H1 (cell line): Measurements from ENCODE around the gene CBY2. TPM values are rescaled to one million over a fixed set of nuclear protein-coding genes. Genes with fewer than 3 reads are reported as not detected.

ENCODE experiments used
- CTCF ChIA-PET: fragments of 300-600 bp; sonication (Branson Sonifier 250); formaldehyde crosslinking; loops from one replicate; lab custom pipeline; 2021; ENCODE audit not compliant: partially characterized antibody; lab: Charles Lee
- POLR2A ChIA-PET: fragments of 300-600 bp; sonication (Branson Sonifier 250); formaldehyde crosslinking; loops from one replicate; lab custom pipeline; 2021; ENCODE audit warnings: inconsistent platforms; ENCODE audit not compliant: partially characterized antibody; lab: Charles Lee
- DNase-seq, 2 experiments: peaks; one replicate each; pipeline versions ENCODE4 v3.0.0 to v3.0.0-alpha.2; 2010 to 2022; ENCODE audit warnings: low spot score in 2 of 2, low read depth in 1 of 2, mixed read lengths in 1 of 2
- FAIRE-seq: peaks from 2 replicates; lab custom pipeline; 2011; peaks lifted over from hg19 to GRCh38; lab: Jason Lieb, UNC
- H2AFZ ChIP-seq: 2 replicates; pipeline ENCODE4 v1.8.1; 2012; ENCODE audit warnings: low read length, inconsistent platforms
- H2AK5ac ChIP-seq: 2 replicates; pipeline ENCODE4 v1.6.1; 2013; ENCODE audit warnings: low read depth, low read length
- H2BK120ac ChIP-seq: replicated peaks from 2 replicates; pipeline ENCODE3; 2013; ENCODE audit warnings: low read depth, low read length, inconsistent platforms
- H2BK12ac ChIP-seq: 2 replicates; pipeline ENCODE4 v1.6.1; 2013; ENCODE audit warnings: low read depth, low read length
- H2BK15ac ChIP-seq: 2 replicates; pipeline ENCODE4 v1.6.1; 2013; ENCODE audit warnings: low read length
- H2BK20ac ChIP-seq: 2 replicates; pipeline ENCODE4 v1.6.1; 2013; ENCODE audit warnings: low read length
- H2BK5ac ChIP-seq: 2 replicates; pipeline ENCODE4 v1.6.1; 2013; ENCODE audit warnings: low read depth, low read length
- H3K14ac ChIP-seq: 2 replicates; pipeline ENCODE4 v1.6.1; 2013; ENCODE audit warnings: inconsistent platforms; ENCODE audit not compliant: insufficient read length
- H3K18ac ChIP-seq: 2 replicates; pipeline ENCODE4 v1.6.1; 2013; ENCODE audit warnings: low read length; ENCODE audit errors: extremely low read depth
- H3K23ac ChIP-seq: 2 replicates; pipeline ENCODE4 v1.6.1; 2013; ENCODE audit warnings: inconsistent platforms; ENCODE audit not compliant: insufficient read length
- H3K23me2 ChIP-seq: 2 replicates; pipeline ENCODE4 v1.6.1; 2013; ENCODE audit warnings: low read depth, low read length
- H3K27ac ChIP-seq: 2 replicates; pipeline ENCODE4 v1.6.1; 2011; ENCODE audit warnings: low read depth, low read length, inconsistent platforms
- H3K27me3 ChIP-seq, 4 experiments: replicated peaks in 1 of 4; 1 replicate in 1 of 4; 2 replicates in 3 of 4; pipeline versions ENCODE4 v1.6.1 to v1.8.1; 2011 to 2013; ENCODE audit warnings: low read length in 3 of 4, mild to moderate bottlenecking in 3 of 4, inconsistent platforms in 2 of 4, mixed read lengths in 2 of 4, moderate library complexity in 1 of 4; ENCODE audit not compliant: control insufficient read depth in 3 of 4, insufficient read depth in 3 of 4; ENCODE audit errors: extremely low read depth in 1 of 4
- H3K36me3 ChIP-seq, 4 experiments: 2 replicates each; pipeline versions ENCODE4 v1.6.1 to v1.8.1; 2011 to 2013; ENCODE audit warnings: mild to moderate bottlenecking in 4 of 4, low read length in 3 of 4, moderate library complexity in 2 of 4, control low read depth in 1 of 4, inconsistent platforms in 1 of 4; ENCODE audit not compliant: insufficient read depth in 4 of 4, control insufficient read depth in 2 of 4
- H3K4ac ChIP-seq: replicated peaks from 2 replicates; pipeline ENCODE3; 2013; ENCODE audit warnings: low read length, low read depth, mixed read lengths, inconsistent platforms; ENCODE audit not compliant: insufficient read length
- H3K4me1 ChIP-seq, 4 experiments: replicated peaks in 1 of 4; 1 replicate in 1 of 4; 2 replicates in 3 of 4; pipeline versions ENCODE4 v1.6.1 to v1.8.1; 2011 to 2013; ENCODE audit warnings: low read length in 3 of 4, inconsistent platforms in 2 of 4, mixed read lengths in 1 of 4; ENCODE audit not compliant: insufficient read depth in 4 of 4, control insufficient read depth in 3 of 4
- H3K4me2 ChIP-seq, 2 experiments: 2 replicates each; pipeline versions ENCODE4 v1.6.1 to v1.8.1; 2011 to 2013; ENCODE audit warnings: low read depth in 2 of 2, low read length in 2 of 2, control low read depth in 1 of 2, inconsistent platforms in 1 of 2, mild to moderate bottlenecking in 1 of 2; ENCODE audit not compliant: insufficient read depth in 1 of 2
- H3K4me3 ChIP-seq, 4 experiments: fragments of 200-600, 300-600 bp in 1 of 4; sonication (generic), shearing (Covaris generic), sonication (Bioruptor Twin) in 1 of 4; 2 replicates each; pipeline versions ENCODE4 v1.5.1 to v1.8.1; 2011 to 2016; ENCODE audit warnings: low read length in 4 of 4, low read depth in 3 of 4, control low read depth in 2 of 4, inconsistent platforms in 2 of 4, mild to moderate bottlenecking in 2 of 4, mixed read lengths in 1 of 4, moderate library complexity in 1 of 4; ENCODE audit not compliant: insufficient read depth in 2 of 4; ENCODE audit errors: extremely low read depth in 1 of 4
- H3K56ac ChIP-seq: replicated peaks from 2 replicates; pipeline ENCODE3; 2013; ENCODE audit warnings: low read depth, mild to moderate bottlenecking, mixed read lengths, low read length, inconsistent platforms; ENCODE audit not compliant: insufficient read length
- H3K79me1 ChIP-seq: 2 replicates; pipeline ENCODE4 v1.6.1; 2013; ENCODE audit warnings: low read depth, low read length, control low read depth
- H3K79me2 ChIP-seq, 2 experiments: 2 replicates each; pipeline versions ENCODE4 v1.6.1 to v1.8.1; 2012 to 2013; ENCODE audit warnings: low read length in 2 of 2, mild to moderate bottlenecking in 2 of 2, inconsistent platforms in 1 of 2; ENCODE audit not compliant: insufficient read depth in 2 of 2, control insufficient read depth in 1 of 2
- H3K9ac ChIP-seq, 4 experiments: replicated peaks in 1 of 4; 1 replicate in 1 of 4; 2 replicates in 3 of 4; pipeline versions ENCODE4 v1.6.1 to v1.8.1; 2011 to 2013; ENCODE audit warnings: low read depth in 3 of 4, low read length in 3 of 4, control low read depth in 2 of 4, mild to moderate bottlenecking in 2 of 4, moderate library complexity in 2 of 4, inconsistent platforms in 1 of 4; ENCODE audit errors: extremely low read depth in 1 of 4
- H3K9me3 ChIP-seq, 2 experiments: 2 replicates each; pipeline versions ENCODE4 v1.6.1 to v1.8.1; 2012 to 2013; ENCODE audit warnings: mild to moderate bottlenecking in 2 of 2, moderate library complexity in 2 of 2, control low read depth in 1 of 2, inconsistent platforms in 1 of 2, low read depth in 1 of 2, low read length in 1 of 2, mixed read lengths in 1 of 2; ENCODE audit not compliant: insufficient read depth in 2 of 2
- H4K20me1 ChIP-seq, 2 experiments: replicated peaks in 1 of 2; 2 replicates each; pipeline versions ENCODE3 to v1.8.1; 2011 to 2013; ENCODE audit warnings: inconsistent platforms in 2 of 2, low read length in 2 of 2, mild to moderate bottlenecking in 1 of 2; ENCODE audit not compliant: insufficient read depth in 2 of 2, control insufficient read depth in 1 of 2
- H4K5ac ChIP-seq: 2 replicates; pipeline ENCODE4 v1.6.1; 2013; ENCODE audit warnings: low read length, low read depth, mixed read lengths, inconsistent platforms; ENCODE audit not compliant: insufficient read length
- H4K8ac ChIP-seq: 2 replicates; pipeline ENCODE4 v1.8.0; 2013; ENCODE audit warnings: mild to moderate bottlenecking, moderate library complexity, low read length, inconsistent platforms; ENCODE audit not compliant: insufficient read depth; ENCODE audit errors: extremely low read depth
- H4K91ac ChIP-seq: replicated peaks from 2 replicates; pipeline ENCODE3; 2013; ENCODE audit warnings: low read length, mixed read lengths, inconsistent platforms; ENCODE audit not compliant: insufficient read length
- CBX5 ChIP-seq: fragments of 300-800, 300-1000 bp; sonication (generic); IDR thresholded peaks from 2 replicates; pipeline ENCODE4 v1.7.1; 2016; ENCODE audit warnings: antibody characterized with exemption, low read length, low read depth
- HDAC6 ChIP-seq: IDR thresholded peaks from one replicate; pipeline ENCODE4 v1.7.1; 2012; ENCODE audit warnings: low read depth, mild to moderate bottlenecking, inconsistent platforms, low read length, moderate library complexity
- PHF8 ChIP-seq: fragments of 200-600 bp; sonication (generic); conservative IDR thresholded peaks from 2 replicates; pipeline ENCODE4 v1.7.1; 2012; ENCODE audit warnings: low read depth, mild to moderate bottlenecking, inconsistent platforms, low read length, moderate library complexity
- SRF ChIP-seq: IDR thresholded peaks from 2 replicates; pipeline ENCODE4 v1.6.1; 2011; ENCODE audit warnings: mild to moderate bottlenecking, low read depth, low read length, moderate library complexity
- TAF1 ChIP-seq: IDR thresholded peaks from 2 replicates; pipeline ENCODE4 v1.6.1; 2011; ENCODE audit warnings: mild to moderate bottlenecking, low read depth, low read length
- TBP ChIP-seq: IDR thresholded peaks from 2 replicates; pipeline ENCODE4 v1.6.1; 2011; ENCODE audit warnings: low read depth, low read length, improper control_type of control experiment
- WGBS, 2 experiments: shearing (Covaris generic) in 1 of 2; methylation state at CpG; one replicate each; pipeline versions ENCODE4 v1.1.6 to v1.1.7; 2013 to 2015; ENCODE audit warnings: low lambda C conversion rate in 2 of 2, mixed read lengths in 2 of 2, inconsistent platforms in 1 of 2, low coverage in 1 of 2, missing lambda C conversion rate in 1 of 2; ENCODE audit not compliant: insufficient replicate concordance in 2 of 2, insufficient coverage in 1 of 2, insufficient read length in 1 of 2; ENCODE audit errors: extremely low coverage in 1 of 2, missing lambda C conversion rate in 1 of 2; 5-methylcytosine and 5-hydroxymethylcytosine counted together
- polyA plus RNA-seq, 7 experiments: library from polyadenylated mRNA; depleted of rRNA in 3 of 7; stranded (reverse) in 5 of 7; unstranded in 2 of 7; fragments of >200 nt in 5 of 7; fragments of 200-250 nt in 2 of 7; gene quantifications; 1 replicate in 5 of 7; 2 replicates in 1 of 7; 4 replicates in 1 of 7; pipeline versions ENCODE4 v1.2.1 to v1.2.3, GENCODE V29; 2011 to 2013; ENCODE audit warnings: missing spikeins in 2 of 7, mixed read lengths in 2 of 7
- total RNA-seq: library from RNA; stranded (reverse); fragmentation: NEBNext Ultra II Directional; extraction: Animal tissue kit (Norgen Biotek cat#: 25700); gene quantifications from 2 replicates; pipeline ENCODE4 v1.2.1, GENCODE V29; 2021

CBY2 gene
- total and polyA plus RNA-seq, 2 of the 8 experiments (the other 6 are each of a cell fraction or from before 2014, with no cell fraction given): not detected

DNA sequence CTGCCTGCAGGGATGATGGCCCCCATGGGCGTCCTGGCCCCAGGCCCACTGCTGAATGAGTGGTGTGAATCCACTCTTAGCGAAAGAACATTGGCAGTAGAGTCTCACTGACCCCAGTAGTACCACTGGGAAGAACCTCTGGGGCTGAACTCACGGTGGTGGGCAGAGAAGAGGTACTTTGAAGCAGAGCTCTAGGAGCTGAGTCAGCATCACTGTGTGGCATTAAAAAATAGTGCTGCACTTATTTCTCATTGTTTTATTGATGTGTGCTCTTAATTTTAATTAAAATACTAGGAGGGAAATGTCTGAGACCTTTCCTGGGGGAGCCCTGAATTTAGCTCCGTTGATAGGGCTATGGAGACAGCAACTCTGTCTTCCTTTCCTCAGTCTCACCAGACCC, 61.3 kb downstream of the CBY2 start:
- CTCF ChIA-PET: interaction anchor here (0.6 kb wide), 1 partner anchor 42 kb away, joined by 3 read pairs; no protein-coding TSS in a partner anchor
- H3K79me1 ChIP-seq: no peaks in the 10 kb centered on the region
- no peak for DNase-seq
- H4K91ac ChIP-seq: no peak overlapping the region
- H3K56ac ChIP-seq: no peak overlapping the region
- H2BK15ac ChIP-seq: no peak overlapping the region
- no peaks in the 10 kb centered on the region; a peak in 1 of 7 replicates for H3K27me3 ChIP-seq
- H2BK5ac ChIP-seq: no peak overlapping the region
- H3K9ac ChIP-seq: no peak overlapping the region
- POLR2A ChIA-PET: no interaction called here
- no peaks in the 10 kb centered on the region; the same call in 1 of the 2 replicates for H3K23me2 ChIP-seq
- no peak overlapping the region for H3K14ac ChIP-seq
- no peak overlapping the region for H3K4me2 ChIP-seq
- no peak overlapping the region for H3K23ac ChIP-seq
- no peak for FAIRE-seq
- peak overlapping the region; percentile 53; the same call in 1 of the 2 replicates for H4K8ac ChIP-seq
- no peak overlapping the region for H2AK5ac ChIP-seq
- H3K27ac ChIP-seq: no peak overlapping the region; the same call in 1 of the 2 replicates
- H2AFZ ChIP-seq: no peak overlapping the region
- H3K4me1 ChIP-seq: peaks cover 0 to 4% (median 4%) of the 10 kb centered on the region in 4 experiments; a peak in 3 of 7 replicates
- TF ChIP-seq TBP (no peak), PHF8 (no peak), HDAC6 (no peak), TAF1 (no peak), SRF (no peak), CBX5 (no peak)
- H2BK120ac ChIP-seq: no peak overlapping the region
- H3K9me3 ChIP-seq: no peaks in the 10 kb centered on the region
- H4K20me1 ChIP-seq: no peaks in the 10 kb centered on the region
- H2BK12ac ChIP-seq: no peak overlapping the region
- no peaks in the 10 kb centered on the region for H3K79me2 ChIP-seq
- no peak overlapping the region for H3K4ac ChIP-seq
- H4K5ac ChIP-seq: no peak overlapping the region
- 96% methylated on average over 4 of the region's 4 CpGs; no CpG with 5 or more reads in 1 of the 2 experiments for WGBS, 2 experiments
- no peak overlapping the region for H3K18ac ChIP-seq
- no peak overlapping the region for H3K4me3 ChIP-seq
- no peak overlapping the region for H2BK20ac ChIP-seq
- H3K36me3 ChIP-seq: no peaks in the 10 kb centered on the region
